HG02981 (cell line): ENCODE measurements around the gene TMEM176B.
"Not testable (repeated sequence)": the region's sequence is repeated elsewhere in the genome, so short reads cannot be mapped to it uniquely, and the experiment has no call there.

Source experiments
- ATAC-seq: cut with Tn5 transposase; IDR thresholded peaks from one replicate; pipeline ENCODE4 v1.9.1; 2021; ENCODE audit warnings: mild to moderate bottlenecking, moderate library complexity; ENCODE audit not compliant: unreplicated experiment

TMEM176B gene

GRCh38 chr7:150823484-150824126, 23.4 kb upstream of the TMEM176B start:
- no peak for ATAC-seq

GRCh38 chr7:150823043-150823442, 22.9 kb upstream of the TMEM176B start:
- no peak for ATAC-seq

- ATAC-seq: no peak
Observed at GRCh38 chr7:150820578-150821198, 20.5 kb upstream of the TMEM176B start.

DNA sequence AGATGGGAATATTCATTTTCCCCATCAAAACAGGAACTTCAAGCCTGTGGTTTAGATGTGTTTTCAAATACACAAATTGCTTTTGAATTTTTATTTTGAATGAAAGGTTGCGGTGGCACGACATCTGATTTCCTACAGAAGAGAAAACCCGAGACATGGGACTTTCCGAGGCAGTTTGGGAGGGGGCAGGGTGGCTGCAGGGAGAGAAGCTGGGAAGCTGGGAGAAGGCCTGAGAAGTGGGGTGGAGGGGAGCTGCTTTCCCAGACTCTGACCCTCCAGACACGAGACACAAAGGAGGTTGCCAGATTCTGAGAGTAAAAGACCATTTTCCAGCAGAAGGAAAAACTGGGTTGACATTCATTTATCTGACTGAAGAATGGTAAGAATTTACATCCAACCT, 20.0 kb upstream of the TMEM176B start:
- no peak for ATAC-seq

GRCh38 chr7:150818971-150819370, 18.8 kb upstream of the TMEM176B start:
- ATAC-seq: no peak

GRCh38 chr7:150814328-150815001, 14.3 kb upstream of the TMEM176B start:
- ATAC-seq: no peak

- ATAC-seq: not testable (repeated sequence)
Observed at GRCh38 chr7:150807616-150808438, 7.7 kb upstream of the TMEM176B start.

- no peak for ATAC-seq
Observed at GRCh38 chr7:150806863-150807262, 6.7 kb upstream of the TMEM176B start.

DNA sequence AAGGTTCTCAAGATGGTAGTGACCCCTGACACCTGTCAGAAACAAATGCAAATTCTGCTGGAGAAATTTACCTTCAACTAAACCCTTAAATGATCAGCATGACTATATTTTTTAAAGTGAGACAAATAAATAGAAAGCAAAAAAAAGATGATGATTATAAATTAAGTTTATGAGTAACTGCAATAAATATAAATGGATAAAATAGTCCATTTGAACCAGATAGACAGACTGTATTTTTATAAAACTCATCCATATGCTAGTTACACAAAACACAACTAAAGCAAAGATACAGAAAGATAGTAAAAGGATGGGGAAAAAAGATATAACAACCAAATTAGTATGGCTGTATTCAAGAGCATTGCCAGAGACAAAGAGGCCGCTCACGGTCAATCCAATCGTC, 6.3 kb upstream of the TMEM176B start:
- ATAC-seq: no peak

- ATAC-seq: no peak
Observed at GRCh38 chr7:150805864-150806263, 5.7 kb upstream of the TMEM176B start.

- ATAC-seq: no peak
Observed at GRCh38 chr7:150804802-150805201, 4.6 kb upstream of the TMEM176B start.

DNA sequence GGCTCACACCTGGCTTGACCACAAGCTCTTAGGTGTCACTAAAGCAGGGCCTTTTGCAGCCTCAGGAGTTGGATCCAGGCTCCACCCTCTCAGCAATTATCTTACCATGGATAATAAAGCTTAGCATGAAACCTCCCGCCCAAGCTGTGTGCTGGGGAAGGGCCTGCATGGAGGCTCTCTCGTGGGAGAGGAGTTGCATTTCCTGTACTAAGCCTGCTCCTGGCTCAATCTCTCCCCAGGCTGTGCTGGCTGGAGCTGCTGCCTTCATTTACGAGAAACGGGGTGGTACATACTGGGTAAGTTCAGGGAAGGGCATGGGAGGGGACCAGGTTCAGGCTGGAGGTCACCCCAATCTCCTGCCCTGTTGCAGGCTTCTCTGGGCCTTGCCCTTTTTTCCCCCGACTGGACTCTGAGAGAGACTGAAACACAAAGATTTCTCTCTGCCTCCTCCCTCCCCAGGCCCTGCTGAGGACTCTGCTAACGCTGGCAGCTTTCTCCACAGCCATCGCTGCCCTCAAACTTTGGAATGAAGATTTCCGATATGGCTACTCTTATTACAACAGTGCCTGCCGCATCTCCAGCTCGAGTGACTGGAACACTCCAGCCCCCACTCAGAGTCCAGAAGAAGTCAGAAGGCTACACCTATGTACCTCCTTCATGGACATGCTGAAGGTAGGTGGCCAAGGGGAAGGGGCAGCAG, 3.1 kb upstream of the TMEM176B start:
- ATAC-seq: no peak

- ATAC-seq: no peak
Observed at GRCh38 chr7:150801946-150802771, 2.0 kb upstream of the TMEM176B start.

DNA sequence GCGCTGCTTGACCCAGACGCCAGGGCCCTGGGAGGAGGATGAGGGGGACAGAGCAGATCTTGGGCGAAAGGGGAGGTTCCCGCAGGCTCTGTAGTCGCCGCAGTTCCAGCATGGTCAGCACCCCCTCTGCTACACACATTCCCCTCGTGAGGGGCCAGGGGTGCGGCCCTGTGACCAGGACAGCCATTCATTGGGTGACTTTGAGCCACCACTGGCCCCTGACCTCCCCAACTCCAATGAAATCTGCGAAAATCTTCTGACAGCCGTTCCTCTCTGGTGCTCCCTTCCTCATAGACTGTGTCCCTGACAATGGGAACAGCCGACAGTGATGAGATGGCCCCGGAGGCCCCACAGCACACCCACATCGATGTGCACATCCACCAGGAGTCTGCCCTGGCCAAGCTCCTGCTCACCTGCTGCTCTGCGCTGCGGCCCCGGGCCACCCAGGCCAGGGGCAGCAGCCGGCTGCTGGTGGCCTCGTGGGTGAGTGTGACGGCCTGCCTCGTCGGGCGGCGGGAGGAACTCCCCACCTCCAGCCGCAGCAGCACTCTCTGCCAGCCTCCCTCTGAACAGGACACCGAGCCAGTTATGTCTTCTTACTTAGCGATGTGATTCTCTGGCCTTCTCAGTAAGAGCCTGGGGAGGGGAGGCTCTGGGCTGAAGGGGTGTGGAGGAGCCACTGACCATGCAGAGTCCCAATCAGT, 1.2 kb upstream of the TMEM176B start:
- ATAC-seq: no peak

DNA sequence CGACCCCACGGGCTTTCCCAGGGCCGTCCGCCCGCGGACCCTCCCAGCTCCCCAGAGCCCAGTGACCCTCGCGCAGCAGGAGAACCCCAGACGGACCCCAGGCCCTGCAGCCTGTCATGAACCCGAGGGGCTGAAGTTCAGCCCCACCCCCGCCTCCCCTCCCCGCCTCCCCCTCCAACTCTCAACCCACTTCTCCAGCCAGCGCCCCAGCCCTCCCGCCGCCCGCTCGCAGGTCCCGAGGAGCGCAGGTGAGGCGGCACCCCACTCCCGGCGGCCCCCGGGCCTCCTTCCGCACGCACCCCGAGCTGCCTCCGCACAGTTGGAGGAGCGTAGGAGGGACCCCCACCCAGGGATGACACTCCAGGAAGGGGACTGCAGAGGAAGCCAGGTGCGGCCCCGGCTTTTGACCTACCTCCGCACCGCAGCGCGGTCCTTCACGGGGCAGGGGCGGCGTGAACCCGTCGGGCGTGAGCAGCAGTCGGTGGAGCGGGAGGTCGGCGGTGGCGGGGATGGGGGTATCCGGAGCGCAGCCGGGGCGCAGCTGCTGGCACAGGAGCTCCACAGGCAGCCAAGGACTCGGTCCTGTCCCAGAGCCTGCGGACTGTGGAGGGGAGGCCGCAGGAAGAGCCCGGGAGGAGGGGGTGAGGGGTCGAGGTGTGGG, 547 bp upstream of the TMEM176B start, which contains the start of gene TMEM176A:
TMEM176A (plus strand) TSS at position 189 of the 661 bp plus-strand sequence. CDS start 782 bp downstream, outside the sequence.
- ATAC-seq: no peak

- no peak for ATAC-seq
Observed at GRCh38 chr7:150799156-150799555, 1.0 kb downstream of the TMEM176B start.

DNA sequence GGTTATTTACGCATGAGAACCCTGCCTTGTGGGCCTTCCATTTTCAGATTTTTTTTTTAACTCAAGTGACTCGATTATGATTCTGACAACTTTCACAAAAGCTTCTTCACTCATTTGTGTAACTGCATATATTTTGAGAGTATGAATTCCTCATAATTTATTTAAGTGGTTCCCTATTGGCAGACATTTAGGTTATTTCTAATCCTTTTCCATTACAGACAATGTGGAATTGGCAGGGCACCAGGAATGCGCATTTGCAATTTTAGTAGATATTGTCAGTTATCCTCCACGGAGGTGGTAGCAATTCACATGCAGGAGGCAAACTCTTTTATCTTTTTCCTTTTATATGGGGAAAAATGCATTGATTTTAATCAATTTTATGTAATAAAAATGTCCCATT, 2.5 kb downstream of the TMEM176B start:
- no peak for ATAC-seq

- ATAC-seq: no peak
Observed at GRCh38 chr7:150793569-150794238, 6.5 kb downstream of the TMEM176B start.
